NOMO-1 treated with DMSO at 0.1 percent for 48 hours (cell line): ENCODE results near the gene NHSL2.
"Not testable (repeated sequence)": the region's sequence is repeated elsewhere in the genome, so short reads cannot be mapped to it uniquely, and the experiment has no call there.

ENCODE experiments used
- DNase-seq: peaks from one replicate; lab custom pipeline; 2025; ENCODE audit not compliant: unreplicated experiment; lab: John Stamatoyannopoulos, UW

Gene NHSL2

GRCh38 chrX:72038868-72039267 lies 128.2 kb downstream of the NHSL2 start:
- DNase-seq = no peak

- no peak for DNase-seq
Observed at GRCh38 chrX:72040506-72040905, 129.9 kb downstream of the NHSL2 start.

- DNase-seq = no peak
Observed at GRCh38 chrX:72041176-72041575, 130.5 kb downstream of the NHSL2 start.

GRCh38 chrX:72041871-72042851 lies 131.5 kb downstream of the NHSL2 start:
- DNase-seq = no peak

GRCh38 chrX:72042852-72043248 lies 132.2 kb downstream of the NHSL2 start:
- DNase-seq = no peak

- DNase-seq = no peak
Observed at GRCh38 chrX:72043636-72044035, 133.0 kb downstream of the NHSL2 start.

- DNase-seq = no peak
Observed at GRCh38 chrX:72045141-72045540, 134.5 kb downstream of the NHSL2 start.

GRCh38 chrX:72045552-72046277 lies 135.1 kb downstream of the NHSL2 start:
- no peak for DNase-seq

- DNase-seq = no peak
Observed at GRCh38 chrX:72046447-72046846, 135.8 kb downstream of the NHSL2 start.

GRCh38 chrX:72048510-72049455 lies 138.1 kb downstream of the NHSL2 start:
- peak; percentile 17 for DNase-seq

- DNase-seq = no peak
Observed at GRCh38 chrX:72050011-72050410, 139.4 kb downstream of the NHSL2 start.

- DNase-seq = no peak
Observed at GRCh38 chrX:72051589-72051988, 140.9 kb downstream of the NHSL2 start.

- DNase-seq = no peak
Observed at GRCh38 chrX:72052415-72053090, 141.9 kb downstream of the NHSL2 start.

- no peak for DNase-seq
Observed at GRCh38 chrX:72053508-72053907, 142.9 kb downstream of the NHSL2 start.

- no peak for DNase-seq
Observed at GRCh38 chrX:72054779-72055489, 144.3 kb downstream of the NHSL2 start.

- peak; percentile 66 for DNase-seq
Observed at GRCh38 chrX:72057331-72057730, 146.7 kb downstream of the NHSL2 start.

GRCh38 chrX:72057849-72058248 lies 147.2 kb downstream of the NHSL2 start:
- peak; percentile 22 for DNase-seq

- not testable (repeated sequence) for DNase-seq
Observed at GRCh38 chrX:72058346-72058745, 147.7 kb downstream of the NHSL2 start.

GRCh38 chrX:72060196-72060920 lies 149.7 kb downstream of the NHSL2 start:
- no peak for DNase-seq
